Measurements from ENCODE around the gene COL4A2. TPM values are rescaled to one million over a fixed set of nuclear protein-coding genes. Genes with fewer than 3 reads are reported as not detected.

COL4A2 gene
- total RNA-seq, 1 donor from 2014 or later, result 1,414 TPM

DNA sequence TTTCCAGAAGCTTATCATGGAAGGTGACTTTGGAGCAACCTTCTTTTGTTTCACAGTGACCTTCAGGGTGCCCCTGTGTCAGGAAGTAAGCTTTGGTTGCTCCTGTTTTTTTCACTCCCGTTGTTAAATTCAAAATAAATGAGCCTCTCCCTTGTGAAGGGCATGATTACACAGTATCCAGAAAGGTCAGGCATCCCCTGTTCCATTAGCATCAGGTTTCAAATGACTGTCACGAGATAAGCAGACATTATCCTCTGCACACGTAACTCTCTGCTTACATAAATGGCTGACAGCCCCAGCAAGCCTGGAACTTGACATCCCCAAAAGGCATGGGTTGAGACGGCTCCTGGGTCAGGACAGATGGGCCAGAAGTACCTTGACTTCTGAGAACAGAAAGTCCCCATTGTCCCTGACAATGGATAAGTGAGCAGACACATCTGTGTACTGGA lies 202.4 kb downstream of the COL4A2 start:
- H3K4me1 ChIP-seq (ENCODE audit: insufficient read depth, low read length), result no peaks in the 10 kb centered on the region
- no peak overlapping the region for H2AFZ ChIP-seq (ENCODE audit: low read depth, low read length)
- no peaks in the 10 kb centered on the region for H3K27me3 Mint-ChIP-seq (ENCODE audit: low read depth, unreplicated experiment)
- no peak overlapping the region for H3K27ac ChIP-seq (ENCODE audit: low read depth, low read length)
- peaks cover 65% of the 10 kb centered on the region for H4K20me1 ChIP-seq (ENCODE audit: insufficient read depth, low read length)
- H3K9me3 ChIP-seq (ENCODE audit: insufficient read depth, low read depth, low read length), result no peaks in the 10 kb centered on the region
- peaks cover 68% of the 10 kb centered on the region for H3K36me3 ChIP-seq (ENCODE audit: insufficient read depth, low read length)
- no peak overlapping the region for H3K4me2 ChIP-seq (ENCODE audit: low read length)
- no peak overlapping the region for H3K4me3 ChIP-seq (ENCODE audit: insufficient read depth, low read depth, low read length)
- no peak overlapping the region for H3K27ac Mint-ChIP-seq (ENCODE audit: unreplicated experiment)
- no peak overlapping the region for H3K9ac ChIP-seq (ENCODE audit: low read length)
- no peaks in the 10 kb centered on the region for H3K79me2 ChIP-seq (ENCODE audit: insufficient read depth, low read length)
- no peak overlapping the region for H3K4me3 Mint-ChIP-seq (ENCODE audit: unreplicated experiment)
- H3K36me3 Mint-ChIP-seq (ENCODE audit: low read depth, unreplicated experiment), result peaks cover 34% of the 10 kb centered on the region
- DNase-seq (ENCODE audit: low read depth) (no peak), FAIRE-seq (peak; percentile 67)
- H3K4me1 Mint-ChIP-seq (ENCODE audit: low read depth, unreplicated experiment), result peaks cover 11% of the 10 kb centered on the region
- H3K27me3 ChIP-seq (ENCODE audit: insufficient read depth, low read length), result no peaks in the 10 kb centered on the region
- TF ChIP-seq, protein P1, sequence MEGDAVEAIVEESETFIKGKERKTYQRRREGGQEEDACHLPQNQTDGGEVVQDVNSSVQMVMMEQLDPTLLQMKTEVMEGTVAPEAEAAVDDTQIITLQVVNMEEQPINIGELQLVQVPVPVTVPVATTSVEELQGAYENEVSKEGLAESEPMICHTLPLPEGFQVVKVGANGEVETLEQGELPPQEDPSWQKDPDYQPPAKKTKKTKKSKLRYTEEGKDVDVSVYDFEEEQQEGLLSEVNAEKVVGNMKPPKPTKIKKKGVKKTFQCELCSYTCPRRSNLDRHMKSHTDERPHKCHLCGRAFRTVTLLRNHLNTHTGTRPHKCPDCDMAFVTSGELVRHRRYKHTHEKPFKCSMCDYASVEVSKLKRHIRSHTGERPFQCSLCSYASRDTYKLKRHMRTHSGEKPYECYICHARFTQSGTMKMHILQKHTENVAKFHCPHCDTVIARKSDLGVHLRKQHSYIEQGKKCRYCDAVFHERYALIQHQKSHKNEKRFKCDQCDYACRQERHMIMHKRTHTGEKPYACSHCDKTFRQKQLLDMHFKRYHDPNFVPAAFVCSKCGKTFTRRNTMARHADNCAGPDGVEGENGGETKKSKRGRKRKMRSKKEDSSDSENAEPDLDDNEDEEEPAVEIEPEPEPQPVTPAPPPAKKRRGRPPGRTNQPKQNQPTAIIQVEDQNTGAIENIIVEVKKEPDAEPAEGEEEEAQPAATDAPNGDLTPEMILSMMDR (IDR thresholded peaks at IDR 0.05; ENCODE audit: insufficient read depth, low read depth, low read length), result no peak
- TF ChIP-seq EZH2 (IDR thresholded peaks at IDR 0.05; ENCODE audit: insufficient read depth, low read length), result no peak
- no peaks in the 10 kb centered on the region for H3K9me3 Mint-ChIP-seq (ENCODE audit: unreplicated experiment)

- no peak for TF ChIP-seq EZH2 (IDR thresholded peaks at IDR 0.05; ENCODE audit: insufficient read depth, low read length)
- TF ChIP-seq, protein P1 (IDR thresholded peaks at IDR 0.05; ENCODE audit: insufficient read depth, low read depth, low read length), result no peak
- Mint-ChIP-seq H3K27me3 (ENCODE audit: low read depth, unreplicated experiment) (no peaks in the 10 kb centered on the region), H3K27ac (ENCODE audit: unreplicated experiment) (no peak overlapping the region), H3K4me3 (ENCODE audit: unreplicated experiment) (no peak overlapping the region), H3K9me3 (ENCODE audit: unreplicated experiment) (no peaks in the 10 kb centered on the region), H3K36me3 (ENCODE audit: low read depth, unreplicated experiment) (peaks cover 39% of the 10 kb centered on the region), H3K4me1 (ENCODE audit: low read depth, unreplicated experiment) (peaks cover 11% of the 10 kb centered on the region)
- H2AFZ ChIP-seq (ENCODE audit: low read depth, low read length), result no peak overlapping the region
- no peaks in the 10 kb centered on the region for H3K4me1 ChIP-seq (ENCODE audit: insufficient read depth, low read length)
- no peaks in the 10 kb centered on the region for H3K79me2 ChIP-seq (ENCODE audit: insufficient read depth, low read length)
- H3K4me3 ChIP-seq (ENCODE audit: insufficient read depth, low read depth, low read length), result no peak overlapping the region
- H4K20me1 ChIP-seq (ENCODE audit: insufficient read depth, low read length), result peaks cover 70% of the 10 kb centered on the region
- DNase-seq (ENCODE audit: low read depth) (no peak), FAIRE-seq (no peak)
- no peaks in the 10 kb centered on the region for H3K27me3 ChIP-seq (ENCODE audit: insufficient read depth, low read length)
- H3K4me2 ChIP-seq (ENCODE audit: low read length), result no peak overlapping the region
- H3K36me3 ChIP-seq (ENCODE audit: insufficient read depth, low read length), result peaks cover 68% of the 10 kb centered on the region
- H3K9me3 ChIP-seq (ENCODE audit: insufficient read depth, low read depth, low read length), result no peaks in the 10 kb centered on the region
- H3K9ac ChIP-seq (ENCODE audit: low read length), result no peak overlapping the region
- H3K27ac ChIP-seq (ENCODE audit: low read depth, low read length), result no peak overlapping the region
Observed at GRCh38 chr13:110509971-110510786, 203.1 kb downstream of the COL4A2 start.

Measured in astrocyte (in vitro differentiated cells and primary cell).